AG04449 (cell line): Measurements from ENCODE around the gene PAPOLA.
A peak's percentile ranks its signal among the peaks of the same experiment; 100 is the strongest.

Experiments
- CTCF ChIA-PET: fragments of 350-600 bp; formaldehyde crosslinking; extraction: SDS; loops from one replicate; lab custom pipeline; 2021; ENCODE audit warnings: antibody characterized with exemption; lab: Yijun Ruan, JAX
- POLR2A ChIA-PET: fragments of 400-600, 350-600 bp; formaldehyde crosslinking; extraction: SDS; loops from one replicate; lab custom pipeline; 2020; ENCODE audit warnings: antibody characterized with exemption, inconsistent platforms; lab: Yijun Ruan, JAX
- DNase-seq: peaks from one replicate; pipeline ENCODE4 v3.0.0-alpha.2; 2010; ENCODE audit warnings: low read depth, low spot score
- H3K4me3 ChIP-seq: 2 replicates; pipeline ENCODE4 v1.5.1; 2011; ENCODE audit warnings: low read depth, mild to moderate bottlenecking, control low read depth, low read length
- TF ChIP-seq, protein P1 (sequence below): IDR thresholded peaks from one replicate; pipeline ENCODE4 v1.5.1; 2011; ENCODE audit warnings: mild to moderate bottlenecking, moderate library complexity, low read length, control low read depth, inconsistent platforms; ENCODE audit not compliant: insufficient read depth; ENCODE audit errors: missing control alignments

Gene PAPOLA

DNA sequence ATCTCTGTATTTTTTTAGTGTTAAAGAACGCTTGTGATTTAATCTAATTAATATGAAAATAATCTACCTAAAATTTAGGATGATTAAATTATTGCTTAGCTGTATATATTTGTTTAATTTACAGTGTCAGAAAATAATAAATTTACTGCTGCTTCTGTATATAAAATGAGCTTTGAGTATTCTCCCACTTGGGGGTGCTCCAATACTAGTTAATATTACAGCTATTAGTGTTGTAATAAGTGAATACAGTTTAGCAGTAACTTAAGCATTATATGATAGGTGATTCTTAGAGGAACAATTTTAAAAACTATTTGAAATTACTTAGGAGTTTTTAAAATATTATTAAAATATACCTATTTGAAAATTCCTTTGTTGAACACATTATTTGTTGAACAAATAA, 62.2 kb downstream of the PAPOLA start:
- no peak for DNase-seq
- no peak overlapping the region for H3K4me3 ChIP-seq
- POLR2A ChIA-PET: no interaction called here
- CTCF ChIA-PET: interaction anchor here (1.2 to 7.2 kb wide), 4 partner anchors 10 to 289 kb away, joined by 3 to 84 read pairs (median 62); no protein-coding TSS in a partner anchor
- TF ChIP-seq, protein P1, sequence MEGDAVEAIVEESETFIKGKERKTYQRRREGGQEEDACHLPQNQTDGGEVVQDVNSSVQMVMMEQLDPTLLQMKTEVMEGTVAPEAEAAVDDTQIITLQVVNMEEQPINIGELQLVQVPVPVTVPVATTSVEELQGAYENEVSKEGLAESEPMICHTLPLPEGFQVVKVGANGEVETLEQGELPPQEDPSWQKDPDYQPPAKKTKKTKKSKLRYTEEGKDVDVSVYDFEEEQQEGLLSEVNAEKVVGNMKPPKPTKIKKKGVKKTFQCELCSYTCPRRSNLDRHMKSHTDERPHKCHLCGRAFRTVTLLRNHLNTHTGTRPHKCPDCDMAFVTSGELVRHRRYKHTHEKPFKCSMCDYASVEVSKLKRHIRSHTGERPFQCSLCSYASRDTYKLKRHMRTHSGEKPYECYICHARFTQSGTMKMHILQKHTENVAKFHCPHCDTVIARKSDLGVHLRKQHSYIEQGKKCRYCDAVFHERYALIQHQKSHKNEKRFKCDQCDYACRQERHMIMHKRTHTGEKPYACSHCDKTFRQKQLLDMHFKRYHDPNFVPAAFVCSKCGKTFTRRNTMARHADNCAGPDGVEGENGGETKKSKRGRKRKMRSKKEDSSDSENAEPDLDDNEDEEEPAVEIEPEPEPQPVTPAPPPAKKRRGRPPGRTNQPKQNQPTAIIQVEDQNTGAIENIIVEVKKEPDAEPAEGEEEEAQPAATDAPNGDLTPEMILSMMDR: no peak

DNA sequence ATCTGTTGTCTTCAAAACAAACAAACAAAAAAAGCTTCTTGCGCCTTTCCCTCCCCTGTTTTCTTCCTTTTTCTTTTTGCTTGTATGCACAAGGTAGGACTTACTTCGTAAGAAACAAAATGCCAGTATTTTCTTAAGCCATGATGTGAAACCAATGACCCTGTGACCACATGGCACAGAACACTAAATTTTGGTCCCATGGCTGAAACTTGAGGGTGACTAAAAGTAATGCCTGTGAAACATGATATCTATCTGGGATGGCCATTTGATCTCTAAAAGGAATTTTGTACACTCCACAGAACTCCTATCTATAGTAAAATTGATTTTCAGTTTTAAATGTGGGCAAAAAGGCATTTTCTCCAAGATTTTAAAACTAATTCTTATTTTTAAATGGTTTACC, 63.6 kb downstream of the PAPOLA start:
- no peak overlapping the region for H3K4me3 ChIP-seq
- ChIA-PET POLR2A (no interaction called here), CTCF (interaction anchor here (1.0 to 7.2 kb wide), 11 partner anchors 12 to 302 kb away, joined by 3 to 84 read pairs (median 17); no protein-coding TSS in a partner anchor)
- no peak for DNase-seq
- TF ChIP-seq, protein P1: no peak

DNA sequence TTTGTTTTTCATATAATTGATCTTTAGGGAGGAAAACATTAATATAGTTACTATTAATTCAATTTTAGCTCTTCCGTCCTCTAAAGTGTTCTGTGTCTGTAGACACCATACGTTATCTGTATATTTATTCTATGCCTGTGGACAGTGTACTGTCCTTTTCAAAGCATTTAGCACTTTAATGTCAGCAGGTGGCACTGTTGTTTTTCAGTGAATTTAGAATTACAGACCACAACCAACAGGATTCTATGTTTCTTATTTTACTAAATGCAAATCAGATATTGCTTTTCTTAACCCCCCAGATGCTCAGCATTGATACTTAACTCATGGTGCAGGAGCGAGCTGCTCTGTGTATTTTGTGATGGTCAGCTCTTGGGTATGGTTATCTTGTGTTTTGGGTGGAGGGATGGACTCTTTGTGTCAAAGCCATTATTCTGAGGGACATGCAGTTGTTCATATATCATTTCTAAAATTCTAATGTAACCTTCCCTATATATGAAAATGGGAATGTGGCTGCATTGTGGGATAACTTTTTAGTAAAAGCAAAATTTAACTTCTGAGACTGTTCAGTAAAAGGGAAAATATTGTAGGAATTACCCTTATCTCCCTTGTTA, 65.2 kb downstream of the PAPOLA start:
- CTCF ChIA-PET: interaction anchor here (0.7 to 7.2 kb wide), 23 partner anchors 8 to 293 kb away, joined by 3 to 84 read pairs (median 4); no protein-coding TSS in a partner anchor

DNA sequence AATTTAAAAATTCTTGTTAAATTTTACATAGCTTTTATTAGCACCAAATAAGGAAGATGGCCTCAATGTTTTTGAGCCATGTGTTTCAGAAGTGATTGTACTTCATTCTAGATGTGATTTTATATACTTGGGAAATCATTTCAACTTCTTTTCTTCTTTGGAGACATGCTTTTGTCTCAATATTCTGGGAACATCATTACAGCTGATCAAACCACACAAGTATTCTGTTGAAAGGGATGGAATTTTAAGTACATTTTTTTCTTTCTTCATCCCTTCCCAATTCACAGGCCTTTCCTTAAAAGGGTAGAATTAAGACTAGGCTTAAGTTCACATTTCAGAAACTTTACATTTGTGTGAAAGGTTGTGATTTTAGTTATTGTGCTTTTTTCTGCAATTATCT, 66.4 kb downstream of the PAPOLA start:
- TF ChIP-seq, protein P1: no peak
- peak; percentile 7 for DNase-seq
- CTCF ChIA-PET: interaction anchor here (0.8 to 7.2 kb wide), 8 partner anchors 9 to 285 kb away, joined by 4 to 84 read pairs (median 35); no protein-coding TSS in a partner anchor
- H3K4me3 ChIP-seq: no peak overlapping the region
- POLR2A ChIA-PET: no interaction called here

More for the DNA sequence above, 65.2 kb downstream of the PAPOLA start:
- TF ChIP-seq, protein P1: peak; percentile 47
- H3K4me3 ChIP-seq: no peak overlapping the region
- POLR2A ChIA-PET: no interaction called here
- peak; percentile 10 for DNase-seq

DNA sequence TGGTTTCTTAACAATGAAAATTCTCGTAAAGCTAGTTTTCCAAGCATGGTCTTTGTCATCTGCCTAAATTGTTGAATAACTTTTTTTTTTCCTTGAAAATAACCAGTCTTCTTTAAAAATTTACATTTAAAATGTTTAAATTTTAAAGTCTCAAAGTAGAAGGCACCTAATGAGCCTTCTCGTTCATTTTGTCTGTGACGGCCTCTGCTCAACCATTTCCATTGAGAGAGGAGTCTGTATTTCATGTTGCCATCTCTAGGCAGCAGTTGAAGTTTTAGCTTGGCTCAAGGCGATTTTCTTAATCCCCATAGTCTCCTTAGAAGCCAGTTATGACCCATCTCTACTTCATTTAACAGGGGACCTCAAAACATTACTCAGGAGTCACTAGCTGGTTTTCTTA, 69.1 kb downstream of the PAPOLA start:
- H3K4me3 ChIP-seq: no peak overlapping the region
- TF ChIP-seq, protein P1: no peak
- ChIA-PET POLR2A (no interaction called here), CTCF (interaction anchor here (1.6 to 2.9 kb wide), 2 partner anchors 8 to 170 kb away, joined by 4 to 13 read pairs; no protein-coding TSS in a partner anchor)
- no peak for DNase-seq

DNA sequence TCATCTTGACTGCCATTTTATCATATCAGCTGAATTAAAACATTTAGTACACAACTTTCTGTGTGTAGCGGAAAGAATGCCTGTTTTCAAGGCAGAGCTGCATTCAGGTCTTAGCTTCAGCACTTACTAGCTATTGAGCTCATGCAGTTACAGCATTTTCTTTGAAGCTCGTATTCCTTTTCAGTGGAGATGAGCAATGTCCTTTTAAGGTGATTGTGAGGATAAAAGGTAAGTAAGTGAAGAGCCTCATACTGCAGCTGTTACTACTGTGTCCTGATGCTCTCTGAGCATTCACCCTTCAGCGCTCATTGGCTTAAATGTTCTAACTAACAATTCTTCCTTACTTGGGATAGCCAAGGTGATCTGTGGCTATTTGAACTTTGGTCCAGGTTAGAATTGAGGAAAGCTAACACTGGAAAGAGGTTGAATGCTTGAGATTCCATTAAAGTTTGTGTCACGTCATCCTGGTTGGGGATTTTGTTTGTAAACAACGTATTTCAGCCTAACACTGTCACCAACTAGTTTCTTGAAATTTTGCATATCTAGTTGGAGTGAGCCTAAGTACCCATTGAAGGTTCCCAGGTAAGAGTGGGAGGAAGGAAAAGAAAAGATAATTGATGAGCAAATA, 71.4 kb downstream of the PAPOLA start:
- TF ChIP-seq, protein P1: no peak
- H3K4me3 ChIP-seq: no peak overlapping the region
- ChIA-PET POLR2A (no interaction called here), CTCF (interaction anchor here (0.6 to 1.4 kb wide), 3 partner anchors 10 to 165 kb away, joined by 3 to 4 read pairs (median 3); no protein-coding TSS in a partner anchor)
- DNase-seq: no peak
